Gastroesophageal sphincter (tissue), 4 donors: ENCODE measurements around the gene DYRK1B. TPM values are rescaled to one million over a fixed set of nuclear protein-coding genes. Genes with fewer than 3 reads are reported as not detected.

Experiments
- small RNA-seq, 4 donors: library from RNA; depleted of rRNA; stranded (forward); fragments of <200 nt; gene quantifications; one replicate each; pipeline ENCODE3, GENCODE V24; 2016
- total RNA-seq, 4 donors: library from RNA; depleted of rRNA; stranded (reverse); fragments of >200 nt; gene quantifications; one replicate each; pipeline ENCODE4 v1.1.0, GENCODE V29; 2016

Gene DYRK1B
- total RNA-seq, 4 donors from 2014 or later, result 8.6 to 19.4 (median 11.4) TPM

Small RNAs within 50 kb of the gene (small RNA-seq; reads per million reads assigned to genes)
- 0 reads per million in 4 donors for gene MIR6719

Other genes with a start within 250 kb of the DYRK1B start
- gene LGALS13, start 231.6 kb downstream of the DYRK1B start, total RNA-seq, result not detected
- gene LGALS16, start 178.2 kb downstream of the DYRK1B start, total RNA-seq, result not detected
- not detected for gene LGALS14, start 129.7 kb downstream of the DYRK1B start, total RNA-seq
- gene CLC, start 96.1 kb downstream of the DYRK1B start, total RNA-seq, result not detected
- not detected for gene LEUTX, start 55.3 kb downstream of the DYRK1B start, total RNA-seq
- 100 to 1,000 TPM in 1 of 4 donors, 10 to 100 TPM in 3; 72.5 to 105 (median 89.1) TPM for gene FBL, start 12.2 kb upstream of the DYRK1B start, total RNA-seq
- 10 to 100 TPM in 2 of 4 donors, 1 to 10 TPM in 1, under 1 TPM in 1; 0.31 to 69.1 (median 8.2) TPM for gene FCGBP, start 100.5 kb upstream of the DYRK1B start, total RNA-seq
- gene PSMC4, start 137.0 kb upstream of the DYRK1B start, total RNA-seq, result 100 to 1,000 TPM in 1 of 4 donors, 10 to 100 TPM in 3; 75.2 to 104 (median 94.7) TPM
- gene ZNF546, start 162.9 kb upstream of the DYRK1B start, total RNA-seq, result 10 to 100 TPM in 1 of 4 donors, 1 to 10 TPM in 3; 5.2 to 17.7 (median 7.5) TPM
- 10 to 100 TPM; 14.5 to 22.5 (median 19.7) TPM for gene ZNF780B, start 222.1 kb upstream of the DYRK1B start, total RNA-seq